Measurements from ENCODE around the gene MED25.

Gene MED25

DNA sequence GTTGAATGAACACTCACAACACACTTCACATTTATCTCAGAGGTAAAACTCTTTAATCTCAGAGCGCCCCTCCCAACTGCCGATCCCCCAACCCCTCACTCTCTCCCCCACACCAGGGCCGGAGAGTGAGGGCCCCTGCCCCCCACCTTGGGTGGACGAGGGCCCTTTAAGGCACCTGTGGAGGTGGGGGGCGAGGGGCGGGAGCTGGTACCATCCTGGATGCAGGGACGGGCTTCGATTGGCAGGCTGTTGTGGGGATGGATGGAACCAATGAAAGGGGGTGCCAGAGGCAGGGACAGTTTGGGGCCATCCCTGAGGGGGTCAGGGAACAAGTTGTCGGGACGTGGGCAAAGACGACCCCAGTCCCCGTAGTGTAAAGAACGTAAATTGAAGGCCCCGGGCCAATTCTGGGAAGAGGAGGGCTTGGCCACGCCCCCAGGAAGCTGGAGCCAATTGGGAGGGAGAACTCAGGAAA is 51.0 kb downstream of the MED25 start:
- Histone ChIP-seq H3K27me3 (ENCODE audit: insufficient read depth, poor library complexity, severe bottlenecking) (no peaks in the 10 kb centered on the region), H3K27ac (replicated peaks) (peak overlapping the region; percentile 51), H3K4me3 (replicated peaks; ENCODE audit: insufficient read depth, low read length) (peak overlapping the region; percentile 35)
- DNase-seq (ENCODE audit: low read depth in 1 of 2, low spot score in 1 of 2), result no peak
- TF ChIP-seq GABPA (IDR thresholded peaks at IDR 0.05; ENCODE audit: low read depth) (no peak), CTCF (IDR thresholded peaks at IDR 0.05; ENCODE audit: insufficient read depth, low read length) (no peak), SPI1 (IDR thresholded peaks at IDR 0.05; ENCODE audit: borderline replicate concordance, low read depth) (no peak), REST (IDR thresholded peaks at IDR 0.05; ENCODE audit: insufficient replicate concordance, low read depth) (no peak), POLR2AphosphoS5 (IDR thresholded peaks at IDR 0.05; ENCODE audit: low read depth) (no peak)

- peak overlapping the region; percentile 58 for H3K4me3 ChIP-seq (replicated peaks; ENCODE audit: insufficient read depth, low read length)
- no peaks in the 10 kb centered on the region for H3K27me3 ChIP-seq (ENCODE audit: insufficient read depth, poor library complexity, severe bottlenecking)
- peak overlapping the region; percentile 64 for H3K27ac ChIP-seq (replicated peaks)
- peak; percentile 99 for DNase-seq (ENCODE audit: low read depth in 1 of 2, low spot score in 1 of 2)
- TF ChIP-seq SPI1 (IDR thresholded peaks at IDR 0.05; ENCODE audit: borderline replicate concordance, low read depth) (no peak), REST (IDR thresholded peaks at IDR 0.05; ENCODE audit: insufficient replicate concordance, low read depth) (peak; percentile 26), POLR2AphosphoS5 (IDR thresholded peaks at IDR 0.05; ENCODE audit: low read depth) (peak; percentile 71), GABPA (IDR thresholded peaks at IDR 0.05; ENCODE audit: low read depth) (no peak), CTCF (IDR thresholded peaks at IDR 0.05; ENCODE audit: insufficient read depth, low read length) (no peak)
Measured at GRCh38 chr19:49869484-49870308, 51.6 kb downstream of the MED25 start.

- Histone ChIP-seq H3K27me3 (ENCODE audit: insufficient read depth, poor library complexity, severe bottlenecking) (no peaks in the 10 kb centered on the region), H3K27ac (replicated peaks) (peak overlapping the region; percentile 64), H3K4me3 (replicated peaks; ENCODE audit: insufficient read depth, low read length) (peak overlapping the region; percentile 58)
- DNase-seq (ENCODE audit: low read depth in 1 of 2, low spot score in 1 of 2), result no peak
- TF ChIP-seq SPI1 (IDR thresholded peaks at IDR 0.05; ENCODE audit: borderline replicate concordance, low read depth) (no peak), POLR2AphosphoS5 (IDR thresholded peaks at IDR 0.05; ENCODE audit: low read depth) (no peak)
Measured at GRCh38 chr19:49870309-49870901, 52.3 kb downstream of the MED25 start.

- DNase-seq (ENCODE audit: low read depth in 1 of 2, low spot score in 1 of 2), result no peak
- no peaks in the 10 kb centered on the region for H3K27me3 ChIP-seq (ENCODE audit: insufficient read depth, poor library complexity, severe bottlenecking)
- TF ChIP-seq CTCF (IDR thresholded peaks at IDR 0.05; ENCODE audit: insufficient read depth, low read length) (no peak), REST (IDR thresholded peaks at IDR 0.05; ENCODE audit: insufficient replicate concordance, low read depth) (no peak), POLR2AphosphoS5 (IDR thresholded peaks at IDR 0.05; ENCODE audit: low read depth) (no peak), SPI1 (IDR thresholded peaks at IDR 0.05; ENCODE audit: borderline replicate concordance, low read depth) (no peak), GABPA (IDR thresholded peaks at IDR 0.05; ENCODE audit: low read depth) (no peak)
- H3K4me3 ChIP-seq (replicated peaks; ENCODE audit: insufficient read depth, low read length), result no peak overlapping the region
- no peak overlapping the region for H3K27ac ChIP-seq (replicated peaks)
Measured at GRCh38 chr19:49871349-49871985, 53.4 kb downstream of the MED25 start.
